NCI-H82 treated with DMSO at 0.1 percent for 48 hours (cell line): ENCODE data around the gene ZNF451.

Experiments
- DNase-seq: peaks from one replicate; lab custom pipeline; 2025; ENCODE audit not compliant: unreplicated experiment; lab: John Stamatoyannopoulos, UW

Gene ZNF451

GRCh38 chr6:57198926-57199636 is 109.1 kb downstream of the ZNF451 start:
- DNase-seq, result no peak

DNA sequence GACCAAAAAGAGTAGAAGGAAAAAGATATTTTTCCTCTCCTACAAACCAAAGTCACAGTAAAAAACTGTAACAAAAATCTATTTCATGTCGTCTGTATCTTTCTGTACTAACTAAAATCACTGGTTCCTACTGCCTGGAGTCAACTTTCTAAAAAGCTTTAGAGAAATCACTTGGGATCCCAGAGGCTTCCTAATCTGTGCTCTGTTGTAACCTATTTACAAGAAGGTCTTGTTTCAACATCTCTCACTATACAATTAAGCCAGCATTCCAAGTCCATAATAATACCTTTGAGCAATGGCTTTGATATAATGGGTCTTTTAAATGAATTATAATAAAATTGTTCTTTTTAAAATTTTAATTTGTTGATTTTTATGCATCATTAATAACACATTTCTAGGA is 111.7 kb downstream of the ZNF451 start:
- DNase-seq, result no peak

DNA sequence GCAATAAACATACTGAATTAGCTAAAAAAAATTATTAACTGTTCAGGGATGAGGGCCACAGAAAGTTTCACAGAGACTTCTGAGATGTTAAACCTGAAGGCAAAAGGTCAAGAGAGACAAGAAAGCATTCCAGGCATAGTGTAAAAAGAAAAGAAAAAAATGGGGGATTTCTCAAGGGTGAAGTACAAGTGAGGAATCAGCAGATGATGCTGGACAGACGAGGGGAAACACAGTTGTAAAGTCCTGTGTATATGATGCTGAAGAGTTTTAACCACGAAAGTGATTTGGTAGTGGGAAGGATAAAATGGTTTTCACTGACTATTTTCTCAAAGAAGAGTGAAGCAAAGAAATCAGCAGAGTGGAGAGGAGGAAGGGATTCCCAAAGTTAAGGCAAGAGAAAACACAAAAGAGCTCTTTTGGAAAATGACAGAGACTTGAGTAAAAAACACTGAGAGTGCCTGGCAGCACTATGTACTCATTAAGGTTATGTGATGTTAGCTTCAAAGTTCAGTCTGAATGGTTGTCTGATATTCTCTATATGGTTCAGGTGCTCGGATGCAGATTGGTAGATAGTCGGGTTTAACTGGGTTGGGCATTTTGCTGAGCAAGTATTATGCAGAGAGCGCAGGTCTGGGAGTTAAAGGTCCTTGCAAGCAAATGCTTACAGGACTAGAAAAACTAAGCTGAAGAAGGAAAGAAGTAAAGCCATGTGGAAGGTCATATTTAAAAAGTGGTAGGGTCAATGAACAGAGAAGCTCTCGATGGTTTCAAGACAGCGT is 115.8 kb downstream of the ZNF451 start:
- no peak for DNase-seq

- DNase-seq, result no peak
These were observed 117.2 kb downstream of the ZNF451 start for GRCh38 chr6:57207141-57207540.

GRCh38 chr6:57207872-57208271 is 117.9 kb downstream of the ZNF451 start:
- DNase-seq, result no peak

DNA sequence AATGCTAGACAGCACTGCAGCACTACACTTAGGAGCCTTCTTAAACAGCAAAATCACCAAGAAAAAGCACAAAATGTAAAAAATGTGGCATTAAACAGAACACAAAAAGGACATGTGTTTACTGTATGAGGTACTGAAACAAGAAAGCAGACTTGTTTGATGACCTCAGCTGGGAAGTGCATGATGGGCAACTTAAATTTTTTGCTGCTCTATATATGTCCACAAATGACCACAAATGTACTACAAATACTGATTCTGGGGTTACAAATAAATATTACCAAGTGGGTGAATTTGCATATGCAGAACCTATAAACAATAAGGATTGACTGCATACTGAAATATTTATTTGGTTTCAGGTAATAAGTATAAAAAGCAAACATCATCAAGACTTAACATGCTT is 119.0 kb downstream of the ZNF451 start:
- DNase-seq, result no peak

DNA sequence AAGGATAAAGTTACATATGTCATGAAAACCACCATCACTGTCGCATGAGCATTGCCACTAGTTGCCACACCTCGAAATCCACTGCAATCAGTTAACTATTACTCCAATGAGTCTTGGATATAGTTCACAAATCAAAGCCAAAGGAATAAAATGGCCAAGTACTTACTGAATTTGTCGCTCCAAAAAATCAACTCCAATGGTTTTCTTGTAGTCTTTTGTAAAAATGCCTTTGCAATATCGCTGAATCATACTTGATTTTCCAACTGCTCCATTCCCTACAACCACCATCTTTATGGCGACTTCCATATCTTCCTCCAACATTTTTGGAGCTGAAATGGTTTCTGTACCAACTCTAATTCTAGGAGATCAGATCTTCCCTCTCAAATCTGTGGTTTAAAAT is 120.1 kb downstream of the ZNF451 start:
- no peak for DNase-seq

GRCh38 chr6:57215260-57215659 is 125.3 kb downstream of the ZNF451 start:
- DNase-seq, result no peak

DNA sequence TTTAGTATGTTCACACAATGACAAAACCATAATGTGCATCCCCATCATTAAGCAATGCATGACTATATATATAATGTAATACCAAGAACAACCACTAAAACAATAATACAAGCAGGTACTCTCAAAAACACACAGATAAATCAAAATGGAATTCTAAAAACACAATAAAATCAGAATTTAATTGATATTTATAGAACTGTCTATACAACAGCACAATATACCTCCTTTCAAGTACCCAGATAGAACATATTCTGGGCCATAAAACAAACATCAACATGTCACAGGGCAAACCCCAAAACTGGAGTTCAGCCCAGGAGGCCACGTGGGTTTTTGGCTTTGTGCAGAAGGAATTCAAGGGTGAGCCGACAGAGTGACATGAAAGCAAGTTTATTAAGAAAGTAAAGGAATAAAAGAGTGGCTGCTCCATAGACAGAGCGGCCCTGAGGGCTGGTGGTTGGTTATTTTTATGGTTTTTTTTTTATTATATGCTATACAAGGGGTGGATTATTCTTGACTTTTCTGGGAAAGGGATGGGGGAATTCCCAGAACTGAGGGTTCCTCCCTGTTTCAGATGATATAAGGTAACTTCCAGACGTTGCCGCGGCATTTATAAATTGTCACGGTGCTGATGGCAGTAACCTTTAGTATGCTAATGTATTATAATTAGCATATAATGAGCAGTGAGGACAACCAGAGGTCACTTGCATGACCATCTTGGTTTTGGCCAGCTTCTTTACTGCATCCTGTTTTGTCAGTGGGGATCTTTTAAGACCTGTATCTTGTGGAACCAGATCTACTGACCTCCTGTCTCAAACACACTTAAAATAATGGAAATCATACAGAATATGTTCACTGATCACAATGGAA is 126.5 kb downstream of the ZNF451 start:
- DNase-seq, result no peak

DNA sequence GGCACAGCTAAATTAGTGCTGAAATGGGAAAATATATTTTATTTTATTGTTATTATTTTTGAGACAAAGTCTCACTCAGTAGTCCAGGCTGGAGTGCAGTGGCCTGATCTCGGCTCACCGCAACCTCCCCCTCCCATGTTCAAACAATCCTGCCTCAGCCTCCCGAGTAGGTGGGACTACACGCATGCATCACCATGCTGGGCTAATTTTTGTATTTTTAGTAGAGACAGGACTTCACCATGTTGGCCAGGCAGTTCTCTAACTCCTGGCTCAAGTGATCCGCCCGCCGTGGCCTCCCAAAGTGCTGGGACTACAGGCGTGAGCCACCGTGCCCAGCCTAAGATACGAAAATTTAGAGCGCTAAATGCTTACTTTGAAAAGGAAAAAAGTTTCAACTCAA is 127.3 kb downstream of the ZNF451 start:
- DNase-seq, result no peak
